HG02678 (cell line): ENCODE results near the gene CCRL2.
"Not testable (repeated sequence)": the region's sequence is repeated elsewhere in the genome, so short reads cannot be mapped to it uniquely, and the experiment has no call there.

Experiments used
- ATAC-seq: cut with Tn5 transposase; IDR thresholded peaks from one replicate; pipeline ENCODE4 v1.9.1; 2021; ENCODE audit warnings: mild to moderate bottlenecking, moderate library complexity; ENCODE audit not compliant: unreplicated experiment

The CCRL2 gene

GRCh38 chr3:46427916-46428833 is 21.1 kb downstream of the CCRL2 start:
- ATAC-seq = no peak

DNA sequence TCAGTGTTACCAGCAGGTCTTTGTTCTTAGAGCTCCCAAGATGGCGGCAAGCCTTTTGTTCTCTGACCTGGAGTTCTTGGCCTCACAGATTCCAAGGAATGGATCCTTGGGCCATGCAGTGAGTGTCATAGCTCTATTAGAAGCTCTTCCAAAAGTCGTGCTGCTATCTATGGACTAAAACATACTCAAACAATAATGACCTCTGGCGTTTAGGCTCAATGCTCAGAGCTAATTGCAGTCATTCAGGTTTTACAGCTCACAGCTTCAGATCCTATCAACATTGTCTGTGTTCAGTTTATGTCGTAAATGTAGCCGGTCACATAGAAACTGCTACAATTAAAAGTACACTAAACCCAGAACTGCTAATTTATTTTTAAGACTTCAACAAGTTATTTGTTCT is 22.2 kb downstream of the CCRL2 start:
- no peak for ATAC-seq

GRCh38 chr3:46429671-46430070 is 22.6 kb downstream of the CCRL2 start:
- no peak for ATAC-seq

- not testable (repeated sequence) for ATAC-seq
These were observed 23.8 kb downstream of the CCRL2 start for GRCh38 chr3:46430879-46431278.

DNA sequence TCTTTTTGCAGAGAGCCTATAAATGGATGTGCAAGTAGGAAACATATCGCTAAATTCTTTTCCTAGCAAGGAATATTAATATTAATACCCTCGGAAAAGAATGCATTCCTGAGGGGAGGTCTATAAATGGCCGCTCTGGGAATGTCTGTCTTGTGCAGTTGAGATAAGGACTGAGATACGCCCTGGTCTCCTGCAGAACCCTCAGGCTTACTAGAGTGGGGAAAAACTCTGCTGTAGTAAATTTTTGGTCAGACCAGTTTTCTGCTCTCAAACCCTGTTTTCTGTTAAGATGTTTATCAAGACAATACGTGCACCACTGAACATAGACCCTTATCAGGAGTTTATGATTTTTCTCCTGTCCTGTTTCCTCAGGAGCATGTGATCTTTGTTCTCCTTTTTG is 24.8 kb downstream of the CCRL2 start:
- not testable (repeated sequence) for ATAC-seq

- not testable (repeated sequence) for ATAC-seq
These were observed 26.1 kb downstream of the CCRL2 start for GRCh38 chr3:46433118-46433517.

DNA sequence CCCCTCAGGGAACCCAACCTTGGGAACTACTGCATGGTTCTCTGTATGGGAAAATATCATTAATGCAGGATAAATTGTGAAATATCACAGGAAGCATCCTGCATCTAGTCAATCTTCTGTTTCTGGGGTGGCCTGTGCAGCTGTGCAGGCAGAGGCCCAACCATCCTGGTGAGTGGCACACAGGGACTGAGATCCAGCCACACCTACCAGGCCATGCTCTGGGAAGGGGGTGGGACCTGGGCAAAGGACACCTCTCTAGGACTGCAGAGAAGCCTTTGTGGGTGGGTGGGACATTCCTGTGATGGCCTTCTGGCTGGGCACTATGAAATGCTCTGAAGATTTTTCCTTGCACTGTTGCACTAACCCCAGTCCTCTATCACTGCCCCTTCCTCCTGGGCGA is 26.8 kb downstream of the CCRL2 start:
- ATAC-seq = no peak

DNA sequence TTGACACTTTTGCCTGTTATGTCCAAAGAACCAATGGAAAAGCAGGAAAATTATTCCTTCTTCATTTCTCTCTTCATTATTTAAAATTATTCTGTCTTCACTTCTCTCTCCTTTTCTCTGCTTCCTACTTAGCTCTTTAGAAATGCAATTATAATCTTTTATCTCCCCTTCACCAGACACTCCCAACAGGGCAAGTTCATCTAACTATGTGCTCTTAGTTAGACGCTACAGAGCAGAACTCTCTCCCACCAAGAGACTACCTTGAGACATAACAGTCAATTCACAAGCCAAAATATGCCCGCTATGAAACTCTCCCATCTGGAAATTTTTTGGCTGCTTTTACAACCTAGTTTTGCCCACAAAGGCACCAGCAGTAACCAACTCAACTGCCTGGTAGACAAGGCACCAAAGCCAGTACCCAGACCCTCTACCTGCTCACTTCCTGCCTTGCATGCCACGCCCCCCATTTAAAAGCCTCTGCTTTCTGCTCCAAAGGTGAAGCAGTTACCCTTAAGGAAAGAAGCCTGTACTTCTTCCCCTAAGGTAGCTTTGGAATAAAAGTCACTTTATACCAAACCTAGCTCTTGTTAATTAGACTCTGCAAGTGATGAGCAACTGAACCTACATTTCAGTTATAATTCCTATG is 28.1 kb downstream of the CCRL2 start:
- no peak for ATAC-seq

DNA sequence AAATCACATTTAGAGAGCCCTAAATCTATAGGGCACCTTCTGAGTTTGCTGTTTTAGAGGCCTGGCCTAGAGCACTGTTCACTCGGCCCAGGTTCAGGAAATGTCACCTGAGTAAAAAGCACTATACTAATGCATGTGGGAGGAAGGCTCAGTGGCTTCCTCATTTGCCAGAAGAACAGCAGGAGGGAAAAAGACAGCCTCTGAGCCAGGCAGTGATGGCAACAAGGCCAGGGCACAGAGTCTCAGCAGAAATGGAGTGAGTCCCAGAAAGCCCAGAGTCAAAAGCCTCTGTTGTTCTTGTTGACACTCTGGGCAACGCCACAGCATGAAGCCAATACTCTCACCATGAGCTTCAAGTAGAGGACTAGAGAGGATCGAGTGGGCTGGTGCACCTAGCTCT is 31.8 kb downstream of the CCRL2 start:
- ATAC-seq = no peak

- peak; percentile 74 for ATAC-seq
These were observed 33.7 kb downstream of the CCRL2 start for GRCh38 chr3:46440531-46441294.

GRCh38 chr3:46442576-46443530 is 35.8 kb downstream of the CCRL2 start:
- no peak for ATAC-seq

DNA sequence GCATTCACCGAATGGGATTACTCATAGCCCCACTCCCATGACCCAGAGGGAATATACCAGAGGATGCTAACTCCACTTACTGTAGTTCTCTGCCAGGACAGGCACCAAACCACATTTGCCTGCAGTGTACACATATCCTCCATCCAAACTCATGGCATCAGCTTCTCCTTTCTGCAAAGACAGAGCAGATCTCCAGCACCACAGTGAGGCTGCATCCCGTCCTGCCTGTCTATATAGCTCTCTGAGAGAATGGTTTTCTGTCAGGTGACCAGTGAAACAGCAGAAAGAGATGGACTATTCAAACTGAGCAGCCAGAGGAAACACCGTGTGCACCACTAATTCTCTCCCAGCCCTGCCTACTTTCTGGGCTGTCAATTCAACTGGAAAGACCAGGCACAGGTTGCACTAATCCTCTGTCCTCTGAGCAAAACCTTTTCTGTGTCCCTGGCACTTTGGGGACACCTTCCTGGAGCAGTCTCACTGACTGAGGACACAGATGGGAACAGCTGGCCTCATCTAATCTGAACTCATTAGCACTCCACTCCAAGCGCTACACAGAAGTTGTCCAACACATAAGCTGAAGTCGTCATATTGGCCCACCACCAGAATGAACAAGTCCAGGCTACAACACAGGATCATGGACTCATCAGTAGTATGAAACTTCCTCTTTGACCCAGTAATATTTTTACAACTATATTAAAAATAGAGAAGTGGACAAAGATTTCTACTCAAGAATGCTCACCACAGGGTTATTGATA is 40.3 kb downstream of the CCRL2 start:
- ATAC-seq = no peak

DNA sequence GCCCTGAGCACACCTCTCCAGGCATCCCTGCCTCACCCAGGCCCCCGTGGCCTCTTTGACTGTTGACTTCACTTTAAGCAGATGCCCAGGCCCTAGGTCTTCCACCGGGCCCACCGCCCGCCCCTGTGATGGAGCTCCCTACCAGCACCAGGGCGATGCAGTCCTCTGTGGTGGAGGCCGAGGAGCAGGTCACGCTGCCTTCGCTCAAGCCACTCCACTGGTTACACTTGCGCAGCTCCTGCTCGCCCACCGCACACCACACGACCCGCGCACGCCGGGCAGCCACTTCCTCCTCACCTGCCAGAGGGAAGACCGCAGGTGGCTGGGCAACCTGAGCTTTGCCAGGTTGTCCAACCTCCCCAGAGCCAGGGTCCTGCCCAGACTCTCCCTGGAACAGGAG is 41.7 kb downstream of the CCRL2 start:
- ATAC-seq = no peak

DNA sequence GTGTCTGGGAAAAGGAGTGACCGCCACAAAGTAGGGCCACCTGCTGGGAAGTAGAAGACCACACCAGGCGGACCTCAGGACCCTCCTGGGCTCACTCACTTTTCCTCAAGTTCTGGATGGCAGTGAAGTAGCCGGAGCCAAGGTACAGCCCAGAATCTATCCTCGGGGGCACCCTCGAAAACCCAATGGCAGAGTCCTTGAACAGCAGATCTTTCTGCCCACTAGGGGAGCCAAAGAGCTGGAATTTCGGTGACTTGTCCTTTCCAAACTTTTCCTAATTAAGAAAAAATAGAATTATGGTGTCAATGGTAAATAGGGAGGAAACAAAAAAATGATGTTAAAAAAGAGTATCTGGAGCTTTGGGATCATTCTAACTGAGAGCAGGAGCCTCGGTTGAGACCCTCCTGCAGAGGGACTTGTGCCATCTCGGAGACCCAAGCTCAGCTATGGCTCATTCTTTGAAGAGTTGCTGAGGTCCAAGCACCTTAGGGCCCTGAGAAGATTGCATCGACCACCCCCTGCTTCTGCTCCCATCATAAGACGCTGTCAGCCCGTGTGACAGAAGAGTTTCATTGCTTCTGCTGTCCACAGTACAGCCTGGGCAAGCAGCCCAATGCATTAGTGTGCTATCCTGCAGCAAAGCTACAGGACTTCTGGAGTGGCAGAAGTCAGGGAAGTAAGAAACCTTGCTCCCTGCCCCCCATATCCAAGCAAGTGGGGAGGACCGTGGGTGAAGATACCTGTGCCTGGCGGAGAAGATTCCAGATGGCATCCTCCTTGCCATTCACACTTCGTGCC is 42.9 kb downstream of the CCRL2 start:
- no peak for ATAC-seq

DNA sequence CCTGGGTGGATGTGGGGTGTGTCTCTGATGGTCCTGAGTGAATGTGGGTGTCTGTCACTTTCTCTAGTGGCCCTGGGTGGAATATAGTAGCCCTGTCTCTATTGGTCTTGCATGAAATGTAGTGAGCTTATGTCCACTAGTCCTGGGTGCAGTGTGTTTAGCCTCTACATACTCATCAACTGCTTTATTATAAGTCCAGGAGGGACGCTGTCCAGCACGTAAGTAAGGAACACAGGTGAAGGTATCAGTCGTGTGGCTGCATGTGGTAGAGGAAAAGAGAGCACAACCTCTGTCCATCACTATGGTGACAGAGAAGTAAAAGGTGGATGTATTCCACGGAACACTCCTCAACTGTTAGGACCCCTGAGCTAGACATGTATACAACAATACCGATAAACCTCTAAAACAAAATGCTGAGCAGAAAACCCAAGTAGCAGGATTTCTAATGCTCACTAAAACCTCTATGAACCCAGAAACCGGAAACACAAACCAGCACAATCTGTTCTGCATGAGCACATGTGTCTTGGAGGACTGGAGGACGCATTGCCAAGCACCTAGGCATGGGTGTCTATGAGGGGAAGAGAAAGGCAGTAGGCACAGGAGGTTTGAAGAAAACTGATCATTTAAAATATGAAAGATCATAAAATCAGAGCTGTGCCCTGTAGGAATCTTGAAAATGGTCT is 46.6 kb downstream of the CCRL2 start:
- no peak for ATAC-seq

- no peak for ATAC-seq
These were observed 47.1 kb downstream of the CCRL2 start for GRCh38 chr3:46454209-46454595.

DNA sequence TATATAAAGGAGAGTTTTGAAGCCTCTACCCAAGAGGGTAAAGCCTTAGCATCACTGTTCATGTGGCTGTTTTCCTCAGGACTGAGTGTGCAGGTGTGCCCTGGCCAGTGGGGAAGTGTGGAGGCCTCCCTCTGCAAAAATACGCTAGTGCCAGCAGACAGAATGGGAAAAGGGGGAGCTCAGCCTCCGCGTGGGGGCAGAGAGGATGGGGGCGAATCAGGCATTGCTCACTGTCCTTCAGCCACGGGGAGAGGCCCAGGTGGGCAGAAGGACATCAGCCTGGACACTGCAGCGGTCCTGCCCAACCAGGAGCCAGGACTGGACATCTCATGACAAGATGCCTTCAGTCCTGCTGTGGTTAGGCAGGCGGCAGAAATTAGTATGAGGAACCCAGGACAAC is 47.5 kb downstream of the CCRL2 start:
- ATAC-seq = no peak
